HepG2 (cell line): ENCODE measurements around the gene TCAF1. TPM values are rescaled to one million over a fixed set of nuclear protein-coding genes. Genes with fewer than 3 reads are reported as not detected.
A peak's percentile ranks its signal among the peaks of the same experiment; 100 is the strongest.

Source experiments
- CEBPG ChIP-seq: IDR thresholded peaks from 2 replicates; pipeline ENCODE4 v1.6.1; 2016
- DMTF1 ChIP-seq: sonication (generic); formaldehyde crosslinking; IDR thresholded peaks from 2 replicates; pipeline ENCODE4 v1.4.0; 2020; ENCODE audit warnings: mild to moderate bottlenecking, missing genetic modification reagents
- JDP2 ChIP-seq: sonication (generic); formaldehyde crosslinking; IDR thresholded peaks from 2 replicates; pipeline ENCODE4 v1.8.1; 2022; ENCODE audit warnings: missing genetic modification reagents, borderline replicate concordance
- PATZ1 ChIP-seq: sonication (generic); formaldehyde crosslinking; IDR thresholded peaks from 2 replicates; pipeline ENCODE4 v1.4.0; 2020; ENCODE audit warnings: missing genetic modification reagents
- PHF20 ChIP-seq: sonication (generic); formaldehyde crosslinking; IDR thresholded peaks from 2 replicates; pipeline ENCODE4 v1.5.0; 2020; ENCODE audit warnings: mild to moderate bottlenecking, missing genetic modification reagents
- RCOR2 ChIP-seq: IDR thresholded peaks from 2 replicates; pipeline ENCODE4 v1.6.1; 2016; ENCODE audit warnings: missing biosample characterization, missing genetic modification reagents
- RFX1 ChIP-seq: fragments of 450-650 bp; IDR thresholded peaks from 2 replicates; pipeline ENCODE4 v1.6.1; 2017
- SALL1 ChIP-seq: sonication (generic); formaldehyde crosslinking; IDR thresholded peaks from 2 replicates; pipeline ENCODE4 v1.8.0; 2022; ENCODE audit warnings: mild to moderate bottlenecking, missing genetic modification reagents
- SRY ChIP-seq: sonication (generic); formaldehyde crosslinking; IDR thresholded peaks from 2 replicates; pipeline ENCODE4 v1.8.0; 2022; ENCODE audit warnings: mild to moderate bottlenecking, missing genetic modification reagents
- ZNF207 ChIP-seq: fragments of 450-650 bp; IDR thresholded peaks from 2 replicates; pipeline ENCODE4 v1.6.1; 2016; ENCODE audit warnings: antibody characterized with exemption, borderline replicate concordance
- ZNF337 ChIP-seq: sonication (generic); formaldehyde crosslinking; IDR thresholded peaks from 2 replicates; pipeline ENCODE4 v1.5.1; 2020; ENCODE audit warnings: missing genetic modification reagents, low read depth, mild to moderate bottlenecking, borderline replicate concordance
- ZNF451 ChIP-seq: sonication (generic); formaldehyde crosslinking; IDR thresholded peaks from 2 replicates; pipeline ENCODE4 v1.5.0; 2020; ENCODE audit warnings: mild to moderate bottlenecking, missing genetic modification reagents
- ZNF546 ChIP-seq: sonication (generic); formaldehyde crosslinking; conservative IDR thresholded peaks from 2 replicates; pipeline ENCODE4 v1.8.1; 2023; ENCODE audit warnings: mild to moderate bottlenecking, missing genetic modification reagents
- ZSCAN12 ChIP-seq: sonication (generic); formaldehyde crosslinking; IDR thresholded peaks from 2 replicates; pipeline ENCODE4 v1.9.0; 2021; ENCODE audit warnings: mild to moderate bottlenecking, missing genetic modification reagents
- polyA plus RNA-seq, 8 experiments: library from polyadenylated mRNA; depleted of rRNA in 3 of 8; stranded (reverse) in 7 of 8; unstranded in 1 of 8; fragments of >200 nt; fragmentation: Illumina TruSeq in 4 of 8; extraction: Trizol in 4 of 8; gene quantifications; 2 replicates each; pipeline versions ENCODE4 v1.2.1 to v1.2.3, GENCODE V29; 2011 to 2016; ENCODE audit warnings: low read depth in 4 of 8, missing spikeins in 1 of 8, mixed read lengths in 1 of 8; ENCODE audit not compliant: insufficient read depth in 1 of 8
- total RNA-seq, 5 experiments: library from RNA; depleted of rRNA; stranded (reverse); fragments of >200 nt; fragmentation: Illumina TruSeq; extraction: Trizol; gene quantifications; 2 replicates each; pipeline ENCODE4 v1.2.3, GENCODE V29; 2016; ENCODE audit warnings: low read depth in 1 of 5
- TF ChIP-seq, protein P1 (sequence below): IDR thresholded peaks from 2 replicates; pipeline ENCODE4 v1.6.1; 2012; ENCODE audit warnings: low read length, improper control_type of control experiment
- TF ChIP-seq, protein P2 (sequence below): sonication (generic); formaldehyde crosslinking; IDR thresholded peaks from 2 replicates; pipeline ENCODE4 v1.5.1; 2020; ENCODE audit warnings: mild to moderate bottlenecking, missing genetic modification reagents, moderate library complexity

TCAF1 gene
- total and polyA plus RNA-seq, 2 of the 13 experiments (the other 11 are each of a cell fraction or from before 2014, with no cell fraction given): 36.2 to 101 TPM

- TF ChIP-seq PATZ1 (CRISPR knock-in tag): peak; percentile 88
- TF ChIP-seq ZNF546 (CRISPR knock-in tag): no peak
- peak; percentile 23; the same call in 1 of the 2 replicates for TF ChIP-seq SRY (CRISPR knock-in tag)
- TF ChIP-seq ZNF451 (CRISPR knock-in tag): no peak; the same call in 1 of the 2 replicates
- TF ChIP-seq ZNF207: no peak
- TF ChIP-seq, protein P1, sequence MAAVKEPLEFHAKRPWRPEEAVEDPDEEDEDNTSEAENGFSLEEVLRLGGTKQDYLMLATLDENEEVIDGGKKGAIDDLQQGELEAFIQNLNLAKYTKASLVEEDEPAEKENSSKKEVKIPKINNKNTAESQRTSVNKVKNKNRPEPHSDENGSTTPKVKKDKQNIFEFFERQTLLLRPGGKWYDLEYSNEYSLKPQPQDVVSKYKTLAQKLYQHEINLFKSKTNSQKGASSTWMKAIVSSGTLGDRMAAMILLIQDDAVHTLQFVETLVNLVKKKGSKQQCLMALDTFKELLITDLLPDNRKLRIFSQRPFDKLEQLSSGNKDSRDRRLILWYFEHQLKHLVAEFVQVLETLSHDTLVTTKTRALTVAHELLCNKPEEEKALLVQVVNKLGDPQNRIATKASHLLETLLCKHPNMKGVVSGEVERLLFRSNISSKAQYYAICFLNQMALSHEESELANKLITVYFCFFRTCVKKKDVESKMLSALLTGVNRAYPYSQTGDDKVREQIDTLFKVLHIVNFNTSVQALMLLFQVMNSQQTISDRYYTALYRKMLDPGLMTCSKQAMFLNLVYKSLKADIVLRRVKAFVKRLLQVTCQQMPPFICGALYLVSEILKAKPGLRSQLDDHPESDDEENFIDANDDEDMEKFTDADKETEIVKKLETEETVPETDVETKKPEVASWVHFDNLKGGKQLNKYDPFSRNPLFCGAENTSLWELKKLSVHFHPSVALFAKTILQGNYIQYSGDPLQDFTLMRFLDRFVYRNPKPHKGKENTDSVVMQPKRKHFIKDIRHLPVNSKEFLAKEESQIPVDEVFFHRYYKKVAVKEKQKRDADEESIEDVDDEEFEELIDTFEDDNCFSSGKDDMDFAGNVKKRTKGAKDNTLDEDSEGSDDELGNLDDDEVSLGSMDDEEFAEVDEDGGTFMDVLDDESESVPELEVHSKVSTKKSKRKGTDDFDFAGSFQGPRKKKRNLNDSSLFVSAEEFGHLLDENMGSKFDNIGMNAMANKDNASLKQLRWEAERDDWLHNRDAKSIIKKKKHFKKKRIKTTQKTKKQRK: no peak
- TF ChIP-seq ZNF337 (CRISPR knock-in tag): peak; percentile 65; the same call in 1 of the 2 replicates
- peak; percentile 54 for TF ChIP-seq RCOR2
- TF ChIP-seq RFX1: no peak
- no peak for TF ChIP-seq JDP2 (CRISPR knock-in tag)
- TF ChIP-seq, protein P2, sequence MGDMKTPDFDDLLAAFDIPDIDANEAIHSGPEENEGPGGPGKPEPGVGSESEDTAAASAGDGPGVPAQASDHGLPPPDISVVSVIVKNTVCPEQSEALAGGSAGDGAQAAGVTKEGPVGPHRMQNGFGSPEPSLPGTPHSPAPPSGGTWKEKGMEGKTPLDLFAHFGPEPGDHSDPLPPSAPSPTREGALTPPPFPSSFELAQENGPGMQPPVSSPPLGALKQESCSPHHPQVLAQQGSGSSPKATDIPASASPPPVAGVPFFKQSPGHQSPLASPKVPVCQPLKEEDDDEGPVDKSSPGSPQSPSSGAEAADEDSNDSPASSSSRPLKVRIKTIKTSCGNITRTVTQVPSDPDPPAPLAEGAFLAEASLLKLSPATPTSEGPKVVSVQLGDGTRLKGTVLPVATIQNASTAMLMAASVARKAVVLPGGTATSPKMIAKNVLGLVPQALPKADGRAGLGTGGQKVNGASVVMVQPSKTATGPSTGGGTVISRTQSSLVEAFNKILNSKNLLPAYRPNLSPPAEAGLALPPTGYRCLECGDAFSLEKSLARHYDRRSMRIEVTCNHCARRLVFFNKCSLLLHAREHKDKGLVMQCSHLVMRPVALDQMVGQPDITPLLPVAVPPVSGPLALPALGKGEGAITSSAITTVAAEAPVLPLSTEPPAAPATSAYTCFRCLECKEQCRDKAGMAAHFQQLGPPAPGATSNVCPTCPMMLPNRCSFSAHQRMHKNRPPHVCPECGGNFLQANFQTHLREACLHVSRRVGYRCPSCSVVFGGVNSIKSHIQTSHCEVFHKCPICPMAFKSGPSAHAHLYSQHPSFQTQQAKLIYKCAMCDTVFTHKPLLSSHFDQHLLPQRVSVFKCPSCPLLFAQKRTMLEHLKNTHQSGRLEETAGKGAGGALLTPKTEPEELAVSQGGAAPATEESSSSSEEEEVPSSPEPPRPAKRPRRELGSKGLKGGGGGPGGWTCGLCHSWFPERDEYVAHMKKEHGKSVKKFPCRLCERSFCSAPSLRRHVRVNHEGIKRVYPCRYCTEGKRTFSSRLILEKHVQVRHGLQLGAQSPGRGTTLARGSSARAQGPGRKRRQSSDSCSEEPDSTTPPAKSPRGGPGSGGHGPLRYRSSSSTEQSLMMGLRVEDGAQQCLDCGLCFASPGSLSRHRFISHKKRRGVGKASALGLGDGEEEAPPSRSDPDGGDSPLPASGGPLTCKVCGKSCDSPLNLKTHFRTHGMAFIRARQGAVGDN (CRISPR knock-in tag): peak; percentile 91
- TF ChIP-seq CEBPG (CRISPR knock-in tag): peak; percentile 42; the same call in 1 of the 2 replicates
- TF ChIP-seq PHF20 (CRISPR knock-in tag): peak; percentile 23; the same call in 1 of the 2 replicates
- no peak for TF ChIP-seq ZSCAN12 (CRISPR knock-in tag)
- peak; percentile 88 for TF ChIP-seq SALL1 (CRISPR knock-in tag)
- TF ChIP-seq DMTF1 (CRISPR knock-in tag): no peak
Observed at GRCh38 chr7:143901668-143902331, at the start of gene TCAF1 (continued).
